ENCODE results near the gene KPRP.

KPRP gene

GRCh38 chr1:152757747-152758146, at the start of gene KPRP:
Gene KPRP (plus strand): TSS chr1:152758025. CDS start chr1:152759589, 1,564 bp downstream.
- ATAC-seq (no peak), DNase-seq (no peak)

GRCh38 chr1:152718238-152718637, 39.6 kb upstream of the KPRP start:
- ATAC-seq (no peak), DNase-seq (no peak)

GRCh38 chr1:152725261-152725660, 32.6 kb upstream of the KPRP start:
- ATAC-seq (no peak), DNase-seq (no peak)

GRCh38 chr1:152728986-152729385, 28.8 kb upstream of the KPRP start:
- no peak for DNase-seq
- no peak for ATAC-seq

- DNase-seq (no peak), ATAC-seq (no peak)
Measured at GRCh38 chr1:152735648-152736047, 22.2 kb upstream of the KPRP start.

- DNase-seq: no peak
- ATAC-seq: no peak
Measured at GRCh38 chr1:152737997-152738396, 19.8 kb upstream of the KPRP start.

- DNase-seq (no peak), ATAC-seq (no peak)
Measured at GRCh38 chr1:152739841-152740240, 18.0 kb upstream of the KPRP start.

GRCh38 chr1:152741656-152742055, 16.2 kb upstream of the KPRP start:
- ATAC-seq: no peak
- DNase-seq: no peak

- no peak for DNase-seq
- ATAC-seq: no peak
Measured at GRCh38 chr1:152743371-152744145, 14.3 kb upstream of the KPRP start.

GRCh38 chr1:152745289-152745704, 12.5 kb upstream of the KPRP start:
- no peak for ATAC-seq

GRCh38 chr1:152745765-152746444, 11.9 kb upstream of the KPRP start:
- DNase-seq: no peak
- ATAC-seq: no peak

More at GRCh38 chr1:152745289-152745704, 12.5 kb upstream of the KPRP start:
- DNase-seq: no peak

- ATAC-seq: no peak
- DNase-seq: no peak
Measured at GRCh38 chr1:152747831-152748230, 10.0 kb upstream of the KPRP start.

- DNase-seq (no peak), ATAC-seq (peak; percentile 61)
Measured at GRCh38 chr1:152752225-152752624, 5.6 kb upstream of the KPRP start.

- DNase-seq (no peak), ATAC-seq (no peak)
Measured at GRCh38 chr1:152753586-152753985, 4.2 kb upstream of the KPRP start.

GRCh38 chr1:152756872-152757271, 953 bp upstream of the KPRP start:
- ATAC-seq: no peak
- no peak for DNase-seq

GRCh38 chr1:152758636-152759035, 811 bp downstream of the KPRP start:
- ATAC-seq: no peak

GRCh38 chr1:152759453-152760173, 1.8 kb downstream of the KPRP start:
- DNase-seq: no peak
- ATAC-seq: no peak

More at GRCh38 chr1:152758636-152759035, 811 bp downstream of the KPRP start:
- DNase-seq: no peak

- ATAC-seq (no peak), DNase-seq (no peak)
Measured at GRCh38 chr1:152760551-152761190, 2.8 kb downstream of the KPRP start.

GRCh38 chr1:152761609-152762213, 3.9 kb downstream of the KPRP start:
- DNase-seq (no peak), ATAC-seq (no peak)

GRCh38 chr1:152768847-152769533, 11.2 kb downstream of the KPRP start:
- DNase-seq (no peak), ATAC-seq (no peak)

- DNase-seq: no peak
- no peak for ATAC-seq
Measured at GRCh38 chr1:152770411-152770810, 12.6 kb downstream of the KPRP start.

Measured in stimulated activated naive CD8-positive, alpha-beta T cell treated with anti-CD3 and anti-CD28 coated beads, Interleukin-15, Interleukin-2, amounts not matched to agents 100 U/mL and 50 U/mL, for 24 hours (primary cell).